ENCODE results near the gene RNF32.

Gene RNF32

DNA sequence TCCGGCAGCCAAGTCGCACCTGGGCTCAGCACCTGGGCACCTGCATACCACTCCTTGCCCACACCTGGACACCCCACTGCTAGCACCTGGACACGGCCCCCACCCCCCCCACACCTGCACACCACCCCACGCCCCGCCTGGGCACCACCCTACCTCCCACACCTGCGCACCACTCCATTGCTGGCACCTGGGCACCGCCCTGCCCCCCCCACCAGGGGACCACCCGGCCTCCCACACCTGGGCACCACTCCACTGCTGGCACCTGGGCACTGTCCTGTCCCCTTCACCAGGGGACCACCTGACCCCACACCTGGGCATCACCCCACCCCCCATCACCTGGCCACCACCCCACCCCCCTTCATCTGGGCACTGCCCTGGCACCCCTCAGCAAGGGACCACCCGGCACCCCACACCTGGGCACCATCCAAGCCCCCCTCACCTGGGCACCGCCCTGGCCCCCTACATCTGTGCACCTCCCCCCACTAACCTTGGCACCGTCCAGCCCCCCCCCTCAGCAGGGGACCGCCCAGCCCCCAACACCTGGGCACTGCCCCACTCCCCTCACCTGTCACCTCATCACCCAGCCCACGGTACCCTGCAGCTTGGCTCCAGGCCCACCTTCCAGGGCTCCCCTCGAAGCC lies 33.8 kb upstream of the RNF32 start:
- no peaks in the 10 kb centered on the region for H3K4me1 ChIP-seq (ENCODE audit: control insufficient read depth, insufficient read depth, low read length, unreplicated experiment)
- no peak overlapping the region for H3K27ac ChIP-seq (ENCODE audit: low read depth, low read length)

DNA sequence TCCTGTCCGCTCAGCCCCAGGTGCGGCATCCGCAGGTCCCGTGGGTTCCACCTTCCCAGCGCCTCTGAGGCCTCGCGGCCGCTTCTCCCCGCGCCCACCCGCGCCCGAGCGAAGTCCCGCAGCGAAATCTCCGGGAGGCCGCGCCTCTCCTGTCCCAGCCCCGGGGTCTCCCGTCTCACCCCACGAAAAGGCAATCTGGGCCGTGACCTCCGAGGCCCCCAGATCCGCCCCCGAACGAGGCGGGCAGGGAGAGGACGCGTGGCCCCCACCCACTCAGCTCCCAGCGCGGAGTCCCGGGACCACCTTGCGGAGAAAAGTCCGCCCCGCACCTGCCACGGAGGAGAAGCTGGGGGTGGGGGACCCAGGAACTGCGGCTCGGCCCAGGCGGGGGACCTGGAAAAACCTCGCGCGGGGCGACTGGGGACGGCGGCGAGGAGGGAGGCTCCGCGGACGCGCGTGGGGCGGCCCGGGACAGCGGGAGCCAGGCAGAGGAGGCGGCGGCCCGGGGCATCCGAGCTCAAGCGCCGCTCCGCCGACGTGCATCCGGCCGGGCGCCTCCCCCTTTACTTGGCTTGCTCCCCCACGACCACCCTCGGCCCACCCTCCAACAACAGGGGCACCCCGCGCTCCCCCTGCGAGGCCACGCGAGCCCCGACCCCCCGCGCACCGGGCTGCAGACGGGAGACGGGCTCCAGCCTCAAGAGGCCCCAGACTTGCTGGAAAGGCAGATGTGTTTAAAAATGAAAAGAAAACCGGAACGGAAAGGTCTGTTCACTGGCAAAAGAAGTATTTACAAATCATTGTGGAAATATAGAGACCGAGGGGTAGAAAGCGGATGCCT lies 33.0 kb upstream of the RNF32 start:
- Histone ChIP-seq H3K27me3 (ENCODE audit: insufficient read depth, low read length) (peaks cover 27% of the 10 kb centered on the region), H3K4me3 (ENCODE audit: low read depth, low read length) (peak overlapping the region; percentile 76), H3K4me1 (ENCODE audit: control insufficient read depth, insufficient read depth, low read length, unreplicated experiment) (no peaks in the 10 kb centered on the region), H2AFZ (ENCODE audit: low read length, unreplicated experiment) (peak overlapping the region; percentile 50), H3K27ac (ENCODE audit: low read depth, low read length) (no peak overlapping the region), H3K36me3 (ENCODE audit: insufficient read depth, low read length) (no peaks in the 10 kb centered on the region), H3K79me2 (ENCODE audit: control insufficient read depth, insufficient read depth, low read length, unreplicated experiment) (no peaks in the 10 kb centered on the region)

More for the DNA sequence above, 33.8 kb upstream of the RNF32 start:
- Histone ChIP-seq H3K36me3 (ENCODE audit: insufficient read depth, low read length) (no peaks in the 10 kb centered on the region), H3K4me3 (ENCODE audit: low read depth, low read length) (no peak overlapping the region), H2AFZ (ENCODE audit: low read length, unreplicated experiment) (no peak overlapping the region), H3K27me3 (ENCODE audit: insufficient read depth, low read length) (peaks cover 27% of the 10 kb centered on the region), H3K79me2 (ENCODE audit: control insufficient read depth, insufficient read depth, low read length, unreplicated experiment) (no peaks in the 10 kb centered on the region)

DNA sequence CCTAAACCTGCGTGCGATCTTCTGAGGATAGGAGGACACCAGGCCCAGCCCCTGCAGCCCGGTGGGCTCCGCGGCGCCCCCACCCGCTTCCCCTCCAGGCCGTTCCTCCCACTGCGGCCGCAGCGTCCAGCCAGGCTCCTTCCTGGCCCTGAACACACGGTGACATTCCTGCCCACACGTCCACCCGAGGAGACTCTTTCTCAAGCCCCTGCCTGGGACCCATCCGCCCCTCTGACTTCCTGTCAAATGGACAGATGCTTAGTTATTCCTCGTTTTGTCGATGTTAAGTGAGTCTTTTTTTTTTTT lies 32.4 kb upstream of the RNF32 start:
- Histone ChIP-seq H3K27me3 (ENCODE audit: insufficient read depth, low read length) (peaks cover 27% of the 10 kb centered on the region), H3K4me3 (ENCODE audit: low read depth, low read length) (peak overlapping the region; percentile 76), H3K79me2 (ENCODE audit: control insufficient read depth, insufficient read depth, low read length, unreplicated experiment) (no peaks in the 10 kb centered on the region), H2AFZ (ENCODE audit: low read length, unreplicated experiment) (peak overlapping the region; percentile 50), H3K27ac (ENCODE audit: low read depth, low read length) (no peak overlapping the region), H3K4me1 (ENCODE audit: control insufficient read depth, insufficient read depth, low read length, unreplicated experiment) (no peaks in the 10 kb centered on the region), H3K36me3 (ENCODE audit: insufficient read depth, low read length) (no peaks in the 10 kb centered on the region)

DNA sequence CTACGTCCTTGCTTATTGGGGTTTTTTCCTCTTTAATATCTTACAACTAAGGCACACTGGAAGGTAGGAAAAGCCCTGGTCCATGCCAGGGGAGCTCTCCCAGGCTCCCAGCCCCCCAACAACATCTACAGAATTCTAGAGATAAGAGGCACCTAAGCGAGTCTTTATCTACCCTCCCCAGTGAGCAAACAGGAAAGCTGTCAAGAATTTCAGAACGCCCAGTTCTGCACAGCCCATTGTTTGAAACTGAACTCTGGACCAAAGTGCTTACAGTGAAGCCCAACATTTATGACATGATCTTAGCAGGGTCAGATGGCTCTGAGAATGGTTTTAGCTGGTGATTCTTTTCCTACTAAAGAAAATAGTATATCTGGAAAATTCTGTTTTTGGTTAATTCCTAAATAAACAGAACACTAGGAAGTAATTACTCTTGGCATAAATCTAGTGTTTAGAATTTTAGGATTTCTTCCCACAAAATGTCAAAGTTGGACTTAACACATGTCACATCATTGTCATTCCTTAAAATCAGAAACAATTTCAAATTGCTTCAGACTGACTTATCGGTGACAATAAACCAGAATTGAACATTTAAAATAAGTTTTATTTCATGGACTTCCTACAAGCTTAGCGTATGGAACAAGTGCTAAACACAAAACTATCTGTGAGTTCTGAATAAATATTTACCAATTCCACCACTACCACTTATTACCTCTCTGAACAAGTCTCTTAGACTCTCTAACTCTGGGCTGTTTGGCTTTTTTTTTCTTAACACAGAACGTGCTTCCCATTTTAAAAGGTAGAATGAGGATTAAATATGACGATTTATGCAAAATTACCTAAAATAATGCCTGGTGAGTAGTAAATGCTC lies 31.3 kb upstream of the RNF32 start:
- Histone ChIP-seq H3K79me2 (ENCODE audit: control insufficient read depth, insufficient read depth, low read length, unreplicated experiment) (no peaks in the 10 kb centered on the region), H3K4me1 (ENCODE audit: control insufficient read depth, insufficient read depth, low read length, unreplicated experiment) (no peaks in the 10 kb centered on the region), H3K36me3 (ENCODE audit: insufficient read depth, low read length) (no peaks in the 10 kb centered on the region), H3K4me3 (ENCODE audit: low read depth, low read length) (no peak overlapping the region), H3K27me3 (ENCODE audit: insufficient read depth, low read length) (peaks cover 27% of the 10 kb centered on the region), H3K27ac (ENCODE audit: low read depth, low read length) (no peak overlapping the region), H2AFZ (ENCODE audit: low read length, unreplicated experiment) (no peak overlapping the region)

DNA sequence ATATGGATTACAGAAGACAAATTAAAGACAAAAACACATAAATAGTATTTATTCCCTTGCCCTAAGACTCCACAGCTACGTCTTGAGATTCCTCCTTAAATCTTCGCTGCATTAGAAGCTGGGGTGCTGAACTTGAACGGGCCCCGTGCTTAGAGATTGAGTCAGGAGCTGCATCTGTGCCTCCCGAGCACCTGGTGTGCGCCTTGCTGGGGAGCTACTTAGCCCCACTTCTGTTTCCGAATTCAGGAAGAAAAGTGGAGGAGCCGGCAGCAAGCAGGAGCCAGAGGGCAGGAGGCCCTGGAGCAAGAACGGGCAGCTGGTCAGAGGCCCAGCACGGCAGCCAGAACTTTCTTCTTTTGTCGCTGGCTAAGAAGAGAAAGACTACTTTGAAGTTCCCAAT lies 30.4 kb upstream of the RNF32 start:
- Histone ChIP-seq H3K36me3 (ENCODE audit: insufficient read depth, low read length) (no peaks in the 10 kb centered on the region), H3K27me3 (ENCODE audit: insufficient read depth, low read length) (peaks cover 29% of the 10 kb centered on the region), H3K79me2 (ENCODE audit: control insufficient read depth, insufficient read depth, low read length, unreplicated experiment) (no peaks in the 10 kb centered on the region), H3K27ac (ENCODE audit: low read depth, low read length) (no peak overlapping the region), H3K4me1 (ENCODE audit: control insufficient read depth, insufficient read depth, low read length, unreplicated experiment) (no peaks in the 10 kb centered on the region), H2AFZ (ENCODE audit: low read length, unreplicated experiment) (no peak overlapping the region), H3K4me3 (ENCODE audit: low read depth, low read length) (no peak overlapping the region)

DNA sequence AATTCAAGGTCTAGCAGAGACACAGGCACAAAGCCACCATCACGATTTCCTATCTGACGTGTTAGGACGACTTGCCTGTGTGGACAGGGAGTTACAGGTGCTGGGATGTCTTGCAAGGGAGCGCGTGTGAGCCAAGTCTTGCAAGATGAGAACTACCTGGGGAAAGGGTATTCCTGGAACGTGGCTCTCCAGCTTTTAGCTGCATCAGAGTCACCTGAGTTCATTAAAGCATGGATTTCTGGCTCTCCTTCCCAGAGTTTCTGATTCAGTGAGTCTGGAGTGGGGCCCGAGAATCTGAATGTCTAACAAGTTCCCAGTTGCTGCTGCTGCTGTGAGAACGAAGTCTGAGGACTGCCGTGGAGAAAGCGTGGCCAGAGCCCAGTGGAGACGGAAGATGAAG lies 30.0 kb upstream of the RNF32 start:
- Histone ChIP-seq H3K4me3 (ENCODE audit: low read depth, low read length) (no peak overlapping the region), H2AFZ (ENCODE audit: low read length, unreplicated experiment) (no peak overlapping the region), H3K36me3 (ENCODE audit: insufficient read depth, low read length) (no peaks in the 10 kb centered on the region), H3K79me2 (ENCODE audit: control insufficient read depth, insufficient read depth, low read length, unreplicated experiment) (no peaks in the 10 kb centered on the region), H3K27me3 (ENCODE audit: insufficient read depth, low read length) (peaks cover 34% of the 10 kb centered on the region), H3K27ac (ENCODE audit: low read depth, low read length) (no peak overlapping the region), H3K4me1 (ENCODE audit: control insufficient read depth, insufficient read depth, low read length, unreplicated experiment) (no peaks in the 10 kb centered on the region)

DNA sequence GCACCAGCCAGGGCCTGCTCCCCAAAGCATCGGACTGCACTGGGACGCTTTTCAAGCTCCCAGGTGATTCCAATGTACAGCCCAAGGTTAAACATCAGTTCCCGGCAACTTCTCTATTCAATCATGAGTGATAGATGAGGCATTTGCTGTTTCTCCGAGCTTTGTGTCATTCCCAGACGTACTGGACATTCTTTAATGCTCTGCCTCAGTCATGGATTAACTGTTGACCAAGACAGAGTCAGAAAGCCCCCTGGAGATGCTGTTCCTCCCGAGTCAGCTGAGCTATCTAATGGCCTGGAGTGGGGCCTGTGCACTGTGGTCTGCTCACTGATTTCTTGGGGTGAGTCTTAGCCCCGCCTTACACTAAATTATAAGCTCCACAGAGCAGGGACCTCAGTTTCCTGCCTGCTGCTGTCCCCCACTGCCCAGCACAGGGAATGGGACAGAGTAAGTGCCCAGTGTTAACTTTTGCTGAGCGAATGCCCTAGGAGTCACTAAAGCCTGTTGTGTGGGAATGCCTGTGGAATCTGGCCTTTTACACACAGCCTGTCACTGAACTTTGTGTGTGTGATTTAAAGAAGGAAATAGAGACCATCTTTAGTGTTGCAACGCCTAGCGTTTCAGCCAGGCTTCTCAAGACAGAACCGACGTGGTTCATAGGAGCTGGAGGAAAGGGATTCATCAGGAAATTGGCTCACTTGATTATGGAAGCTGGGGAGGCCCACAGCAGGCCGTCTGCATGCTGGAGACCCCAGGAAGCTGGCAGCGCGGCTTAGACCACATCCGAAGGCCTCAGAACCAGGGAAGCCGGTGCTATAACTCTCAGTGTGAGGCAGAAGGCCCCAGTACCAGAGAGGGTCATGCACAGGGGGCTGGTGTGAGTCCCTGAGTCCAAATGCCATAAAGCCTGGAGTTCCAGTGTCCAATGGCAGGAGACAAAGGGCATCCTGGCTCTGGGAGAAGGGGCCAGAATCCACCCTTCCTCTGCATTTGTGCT lies 29.3 kb upstream of the RNF32 start:
- no peak overlapping the region for H3K27ac ChIP-seq (ENCODE audit: low read depth, low read length)
- H3K79me2 ChIP-seq (ENCODE audit: control insufficient read depth, insufficient read depth, low read length, unreplicated experiment) = no peaks in the 10 kb centered on the region
- H2AFZ ChIP-seq (ENCODE audit: low read length, unreplicated experiment) = no peak overlapping the region
- no peaks in the 10 kb centered on the region for H3K4me1 ChIP-seq (ENCODE audit: control insufficient read depth, insufficient read depth, low read length, unreplicated experiment)
- no peaks in the 10 kb centered on the region for H3K36me3 ChIP-seq (ENCODE audit: insufficient read depth, low read length)
- no peak overlapping the region for H3K4me3 ChIP-seq (ENCODE audit: low read depth, low read length)
- H3K27me3 ChIP-seq (ENCODE audit: insufficient read depth, low read length) = peaks cover 39% of the 10 kb centered on the region

DNA sequence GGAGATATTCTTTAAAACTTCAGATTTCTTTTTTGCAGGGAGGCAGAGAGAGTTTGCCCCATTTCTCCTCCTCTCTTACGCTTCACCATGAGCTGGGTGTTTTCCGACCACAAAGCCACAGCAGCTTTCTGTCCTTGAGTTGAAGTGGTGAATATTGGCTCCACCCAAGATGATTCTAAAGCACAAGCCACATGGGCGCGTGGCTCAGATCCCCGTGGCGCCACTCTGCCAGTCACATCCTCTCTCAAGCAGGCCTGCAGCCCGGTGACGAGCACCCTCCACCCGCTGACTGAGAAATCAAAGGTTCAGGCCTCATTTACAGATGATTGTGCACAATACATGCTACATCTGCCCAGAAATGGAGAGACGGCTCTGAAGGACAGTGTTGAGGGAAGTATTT lies 27.6 kb upstream of the RNF32 start:
- H3K4me1 ChIP-seq (ENCODE audit: control insufficient read depth, insufficient read depth, low read length, unreplicated experiment) = no peaks in the 10 kb centered on the region
- no peak overlapping the region for H2AFZ ChIP-seq (ENCODE audit: low read length, unreplicated experiment)
- no peak overlapping the region for H3K4me3 ChIP-seq (ENCODE audit: low read depth, low read length)
- no peak overlapping the region for H3K27ac ChIP-seq (ENCODE audit: low read depth, low read length)
- H3K79me2 ChIP-seq (ENCODE audit: control insufficient read depth, insufficient read depth, low read length, unreplicated experiment) = no peaks in the 10 kb centered on the region
- H3K27me3 ChIP-seq (ENCODE audit: insufficient read depth, low read length) = peaks cover 46% of the 10 kb centered on the region
- H3K36me3 ChIP-seq (ENCODE audit: insufficient read depth, low read length) = no peaks in the 10 kb centered on the region

DNA sequence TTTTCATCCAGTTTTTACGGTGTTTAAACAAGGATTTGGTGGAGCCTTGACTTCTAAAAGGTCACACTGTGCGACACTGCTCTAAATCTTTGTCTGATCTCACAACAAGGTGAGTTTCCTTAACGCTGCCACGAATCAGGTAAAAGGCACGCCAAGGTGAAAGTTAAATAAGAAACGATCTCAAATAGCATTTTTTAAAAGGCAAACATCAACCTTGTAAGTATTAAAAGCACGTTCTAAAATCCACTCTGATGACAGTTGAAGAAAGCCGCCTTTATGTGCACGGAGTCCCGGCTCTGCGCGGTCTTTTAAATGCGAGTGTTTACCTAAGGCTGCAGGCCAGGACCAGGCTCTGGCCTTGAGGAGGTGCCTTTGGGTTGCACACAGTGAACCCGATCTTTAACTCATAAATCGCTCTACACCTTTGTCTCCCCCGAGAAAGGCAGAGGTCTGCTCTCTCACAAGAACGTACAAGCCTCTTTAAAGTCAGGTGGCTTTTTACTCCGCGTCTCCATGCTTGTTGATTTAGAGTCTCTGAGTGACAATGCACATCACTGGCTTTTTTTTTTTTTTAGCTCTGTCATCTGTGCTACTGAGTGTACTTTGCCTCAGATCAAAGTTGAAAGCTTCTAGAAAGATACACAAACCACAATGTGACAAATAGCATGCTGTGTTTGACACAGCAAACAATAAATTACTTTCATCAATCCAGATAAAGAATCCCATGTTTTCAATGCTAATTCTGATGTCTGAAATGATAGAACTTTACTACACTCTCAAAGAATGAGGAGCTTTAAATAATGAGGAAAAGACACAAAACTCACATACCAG lies 25.9 kb upstream of the RNF32 start:
- Histone ChIP-seq H3K36me3 (ENCODE audit: insufficient read depth, low read length) (no peaks in the 10 kb centered on the region), H3K27ac (ENCODE audit: low read depth, low read length) (no peak overlapping the region), H3K27me3 (ENCODE audit: insufficient read depth, low read length) (peaks cover 33% of the 10 kb centered on the region), H2AFZ (ENCODE audit: low read length, unreplicated experiment) (no peak overlapping the region), H3K79me2 (ENCODE audit: control insufficient read depth, insufficient read depth, low read length, unreplicated experiment) (no peaks in the 10 kb centered on the region), H3K4me1 (ENCODE audit: control insufficient read depth, insufficient read depth, low read length, unreplicated experiment) (no peaks in the 10 kb centered on the region), H3K4me3 (ENCODE audit: low read depth, low read length) (no peak overlapping the region)
